Uterus (tissue), 4 donors: Measurements from ENCODE around the gene TIRAP. TPM values are rescaled to one million over a fixed set of nuclear protein-coding genes. Genes with fewer than 3 reads are reported as not detected.

Experiments used
- DNase-seq, 2 donors: peaks; one replicate each; pipeline ENCODE4 v3.0.0-alpha.2; 2019 to 2020
- H3K27ac ChIP-seq, 2 donors: fragments of 200-600 bp; sonication (generic); 1 replicate in 1 of 2; 2 replicates in 1 of 2; pipeline ENCODE4 v1.5.1; 2016 to 2018
- H3K27me3 ChIP-seq, 2 donors: fragments of 200-600 bp; sonication (generic); one replicate each; pipeline ENCODE4 v1.5.1; 2018 to 2019; ENCODE audit warnings: control low read depth in 1 of 2
- H3K36me3 ChIP-seq, 2 donors: fragments of 200-600 bp; sonication (generic); one replicate each; pipeline ENCODE4 v1.5.1; 2019; ENCODE audit warnings: control low read depth in 1 of 2
- H3K4me1 ChIP-seq, 2 donors: fragments of 200-600 bp; sonication (generic); one replicate each; pipeline ENCODE4 v1.5.1; 2018 to 2019; ENCODE audit warnings: control low read depth in 1 of 2
- H3K4me3 ChIP-seq, 2 donors: fragments of 200-600 bp; sonication (generic); 1 replicate in 1 of 2; 2 replicates in 1 of 2; pipeline ENCODE4 v1.5.1; 2018 to 2019; ENCODE audit warnings: mild to moderate bottlenecking in 1 of 2
- H3K9me3 ChIP-seq, 2 donors: fragments of 200-600 bp; sonication (generic); one replicate each; pipeline ENCODE4 v1.5.1; 2019; ENCODE audit warnings: control low read depth in 1 of 2
- POLR2A ChIP-seq, 2 donors: fragments of 450-650 bp; IDR thresholded peaks; one replicate each; pipeline ENCODE4 v1.6.1; 2016; ENCODE audit warnings: antibody characterized with exemption in 2 of 2, mild to moderate bottlenecking in 1 of 2, moderate library complexity in 1 of 2
- intact Hi-C: fragments of 100-400 bp; cut with DNase I; formaldehyde crosslinking; loops from one replicate; pipeline ENCODE4 v1.15.1; 2023; ENCODE audit warnings: low total_unique reads
- total RNA-seq, 4 donors: library from RNA; depleted of rRNA in 3 of 4; stranded (reverse); fragments of >200 nt in 3 of 4; gene quantifications; one replicate each; pipeline versions ENCODE4 v1.1.0 to v1.2.4, GENCODE V29; 2014 to 2023
- TF ChIP-seq, protein P1 (sequence below), 4 experiments: fragments of 200-600 bp in 2 of 4; fragments of 450-650 bp in 2 of 4; sonication (generic) in 2 of 4; IDR thresholded peaks; one replicate each; pipeline ENCODE4 v1.5.1; 2016 to 2019; ENCODE audit warnings: antibody characterized with exemption in 4 of 4, mild to moderate bottlenecking in 2 of 4, moderate library complexity in 1 of 4
- donor health status: DM: yes; HTN: yes; CAD: no.

The TIRAP gene
- total RNA-seq, 4 donors from 2014 or later = 0.88 to 17.7 (median 5.0) TPM

- intact Hi-C loops = no loop called here
- Histone ChIP-seq H3K27me3 (no peaks in the 10 kb centered on the region), H3K9me3 (no peaks in the 10 kb centered on the region), H3K4me1 (no peaks in the 10 kb centered on the region), H3K4me3 (no peak overlapping the region), H3K36me3 (no peaks in the 10 kb centered on the region), H3K27ac (no peak overlapping the region)
- no peak for TF ChIP-seq POLR2A (IDR thresholded peaks at IDR 0.05)
- TF ChIP-seq, protein P1, sequence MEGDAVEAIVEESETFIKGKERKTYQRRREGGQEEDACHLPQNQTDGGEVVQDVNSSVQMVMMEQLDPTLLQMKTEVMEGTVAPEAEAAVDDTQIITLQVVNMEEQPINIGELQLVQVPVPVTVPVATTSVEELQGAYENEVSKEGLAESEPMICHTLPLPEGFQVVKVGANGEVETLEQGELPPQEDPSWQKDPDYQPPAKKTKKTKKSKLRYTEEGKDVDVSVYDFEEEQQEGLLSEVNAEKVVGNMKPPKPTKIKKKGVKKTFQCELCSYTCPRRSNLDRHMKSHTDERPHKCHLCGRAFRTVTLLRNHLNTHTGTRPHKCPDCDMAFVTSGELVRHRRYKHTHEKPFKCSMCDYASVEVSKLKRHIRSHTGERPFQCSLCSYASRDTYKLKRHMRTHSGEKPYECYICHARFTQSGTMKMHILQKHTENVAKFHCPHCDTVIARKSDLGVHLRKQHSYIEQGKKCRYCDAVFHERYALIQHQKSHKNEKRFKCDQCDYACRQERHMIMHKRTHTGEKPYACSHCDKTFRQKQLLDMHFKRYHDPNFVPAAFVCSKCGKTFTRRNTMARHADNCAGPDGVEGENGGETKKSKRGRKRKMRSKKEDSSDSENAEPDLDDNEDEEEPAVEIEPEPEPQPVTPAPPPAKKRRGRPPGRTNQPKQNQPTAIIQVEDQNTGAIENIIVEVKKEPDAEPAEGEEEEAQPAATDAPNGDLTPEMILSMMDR (IDR thresholded peaks at IDR 0.05) = no peak
- DNase-seq = no peak
Measured at GRCh38 chr11:126333142-126333541, 50.2 kb downstream of the TIRAP start.

GRCh38 chr11:126334659-126335462 is 52.0 kb downstream of the TIRAP start:
- Histone ChIP-seq H3K4me3 (no peak overlapping the region), H3K4me1 (no peaks in the 10 kb centered on the region), H3K9me3 (no peaks in the 10 kb centered on the region), H3K36me3 (no peaks in the 10 kb centered on the region), H3K27me3 (no peaks in the 10 kb centered on the region), H3K27ac (no peak overlapping the region)
- TF ChIP-seq, protein P1 (IDR thresholded peaks at IDR 0.05) = no peak
- TF ChIP-seq POLR2A (IDR thresholded peaks at IDR 0.05) = no peak
- DNase-seq = no peak
- intact Hi-C loops = no loop called here

GRCh38 chr11:126335463-126335760 is 52.5 kb downstream of the TIRAP start:
- Histone ChIP-seq H3K36me3 (no peaks in the 10 kb centered on the region), H3K27ac (no peak overlapping the region), H3K4me1 (no peaks in the 10 kb centered on the region), H3K9me3 (no peaks in the 10 kb centered on the region), H3K27me3 (no peaks in the 10 kb centered on the region), H3K4me3 (no peak overlapping the region)
- TF ChIP-seq, protein P1 (IDR thresholded peaks at IDR 0.05) = no peak
- no peak for TF ChIP-seq POLR2A (IDR thresholded peaks at IDR 0.05)
- no peak for DNase-seq
- intact Hi-C loops = no loop called here

GRCh38 chr11:126336138-126336541 is 53.2 kb downstream of the TIRAP start:
- Histone ChIP-seq H3K27ac (no peak overlapping the region), H3K27me3 (no peaks in the 10 kb centered on the region), H3K9me3 (no peaks in the 10 kb centered on the region), H3K36me3 (no peaks in the 10 kb centered on the region), H3K4me3 (no peak overlapping the region), H3K4me1 (no peaks in the 10 kb centered on the region)
- no peak for TF ChIP-seq POLR2A (IDR thresholded peaks at IDR 0.05)
- TF ChIP-seq, protein P1 (IDR thresholded peaks at IDR 0.05) = no peak
- intact Hi-C loops = no loop called here
- no peak for DNase-seq

DNA sequence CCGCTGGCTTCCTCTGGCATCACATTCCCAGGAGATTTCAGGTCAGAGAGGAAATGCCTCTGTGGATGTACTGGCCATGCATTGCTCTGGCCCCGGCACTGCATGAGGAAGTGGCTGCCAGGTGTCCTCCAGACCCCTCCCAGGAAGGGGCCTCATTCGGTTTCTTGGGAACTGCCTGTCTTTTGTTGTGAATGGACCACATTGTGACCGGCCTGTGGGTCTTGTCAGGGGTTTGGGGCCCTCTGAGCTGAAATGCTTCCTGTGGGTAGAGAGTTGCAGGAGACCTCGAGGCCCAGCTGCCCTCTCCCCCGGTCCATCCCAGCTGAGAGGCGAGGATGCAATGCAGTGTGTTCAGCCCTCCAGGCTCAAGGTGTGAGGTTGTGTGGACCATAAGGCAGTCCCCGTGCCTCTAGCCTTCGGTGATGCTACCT is 53.8 kb downstream of the TIRAP start:
- TF ChIP-seq, protein P1 (IDR thresholded peaks at IDR 0.05) = no peak
- TF ChIP-seq POLR2A (IDR thresholded peaks at IDR 0.05) = no peak
- H3K9me3 ChIP-seq = no peaks in the 10 kb centered on the region
- H3K27ac ChIP-seq = no peak overlapping the region
- intact Hi-C loops = no loop called here
- H3K4me1 ChIP-seq = no peaks in the 10 kb centered on the region
- H3K27me3 ChIP-seq = no peaks in the 10 kb centered on the region
- no peak for DNase-seq
- no peak overlapping the region for H3K4me3 ChIP-seq
- no peaks in the 10 kb centered on the region for H3K36me3 ChIP-seq
